GM18517 (cell line): ENCODE measurements around the gene USH2A.

ENCODE experiments used
- ATAC-seq: cut with Tn5 transposase; IDR thresholded peaks from one replicate; pipeline ENCODE4 v1.9.1; 2021; ENCODE audit warnings: mild to moderate bottlenecking, moderate library complexity; ENCODE audit not compliant: unreplicated experiment

USH2A gene

GRCh38 chr1:215744419-215744818 lies 678.8 kb downstream of the USH2A start:
- no peak for ATAC-seq

DNA sequence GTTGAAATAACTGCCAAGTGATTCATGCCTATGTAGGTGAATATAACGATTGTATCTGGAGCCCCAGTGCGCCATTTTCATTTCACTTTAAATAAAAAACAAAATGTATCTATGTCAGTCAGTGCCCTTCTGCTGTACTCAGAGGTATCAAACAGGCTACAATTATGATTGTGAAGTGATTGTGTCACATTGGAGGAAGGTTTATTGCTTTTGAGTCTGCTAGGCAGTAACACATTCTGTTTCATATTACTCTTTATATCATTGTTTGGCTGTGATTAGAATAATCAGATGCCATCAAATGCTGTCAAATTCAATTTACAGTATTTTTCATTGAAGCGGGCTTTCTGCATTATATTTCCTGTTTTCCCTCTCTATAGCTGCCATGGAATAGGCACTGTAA lies 684.2 kb downstream of the USH2A start:
- ATAC-seq: no peak

- no peak for ATAC-seq
Observed at GRCh38 chr1:215731699-215732098, 691.5 kb downstream of the USH2A start.

DNA sequence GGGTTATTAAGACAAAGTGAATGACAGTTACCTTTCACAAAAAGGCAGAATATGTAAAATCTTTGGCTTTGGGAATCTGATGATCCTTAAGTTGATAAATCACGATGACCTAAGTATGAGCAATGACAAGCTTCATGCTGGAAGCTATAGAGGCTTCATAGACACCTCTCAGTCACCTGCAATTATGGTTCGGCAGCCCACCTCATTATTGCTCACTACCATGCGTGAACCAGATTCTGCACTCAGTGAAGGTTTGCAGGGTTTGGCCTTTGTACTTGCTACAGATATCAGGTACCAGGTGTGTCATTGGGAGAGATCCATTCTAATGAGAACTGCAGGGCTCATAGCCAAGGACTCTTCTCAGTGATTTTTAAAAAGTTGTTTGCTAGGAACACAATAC lies 692.6 kb downstream of the USH2A start:
- ATAC-seq: no peak

DNA sequence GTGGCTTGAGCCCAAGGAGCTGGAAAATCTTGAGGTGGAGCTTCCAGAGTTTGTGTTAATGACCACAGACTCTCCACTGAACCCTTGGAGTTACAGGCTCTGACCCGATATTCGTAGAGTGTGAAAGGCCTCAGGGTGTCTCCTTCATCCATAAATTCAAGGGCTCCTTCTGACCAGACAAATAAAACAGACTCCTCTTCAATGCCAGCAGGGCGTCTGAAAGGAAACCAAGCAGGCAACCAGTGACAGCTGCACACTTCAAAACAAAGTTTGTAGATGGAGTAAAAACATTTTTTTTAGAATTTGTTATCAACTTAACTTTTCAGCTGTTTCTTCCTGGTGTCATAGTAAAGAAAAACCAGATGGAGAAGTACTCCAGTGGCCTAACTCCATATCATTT lies 695.1 kb downstream of the USH2A start:
- no peak for ATAC-seq

GRCh38 chr1:215720126-215720525 lies 703.1 kb downstream of the USH2A start:
- ATAC-seq: no peak

GRCh38 chr1:215719552-215719951 lies 703.7 kb downstream of the USH2A start:
- no peak for ATAC-seq

DNA sequence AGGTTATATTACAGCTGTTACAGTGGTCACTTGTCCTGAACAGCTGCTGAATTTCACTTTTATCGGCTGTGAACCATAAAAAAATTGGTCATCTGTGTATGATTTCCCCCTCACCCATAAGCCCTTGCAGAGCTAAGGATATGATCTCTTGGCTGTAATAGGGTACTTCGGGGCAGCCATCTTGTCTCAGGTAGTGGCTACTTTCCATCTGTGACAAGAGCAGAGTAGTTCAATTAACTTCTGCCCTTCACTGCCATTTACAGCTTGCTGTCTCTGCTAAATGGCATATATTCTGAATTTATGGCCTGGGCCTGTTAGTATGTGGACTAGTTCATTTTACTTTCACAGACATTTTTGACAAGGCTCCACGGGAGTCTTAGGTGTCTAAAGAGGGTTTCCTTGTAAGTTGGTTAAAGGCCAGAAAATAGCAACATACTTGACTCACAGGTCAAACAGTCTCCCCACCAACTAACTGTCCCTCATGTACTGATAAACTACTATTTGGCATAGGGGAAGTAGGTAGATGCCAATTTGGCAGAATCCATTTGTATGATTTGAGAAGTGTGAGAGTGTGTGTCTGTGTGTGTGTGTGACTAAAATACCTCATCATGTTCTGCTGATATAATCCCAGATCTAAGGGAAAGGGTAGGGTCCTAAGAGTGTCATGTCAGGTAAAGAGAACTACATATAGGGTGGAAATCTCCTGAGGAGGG lies 704.5 kb downstream of the USH2A start:
- ATAC-seq: no peak

- no peak for ATAC-seq
Observed at GRCh38 chr1:215717677-215718426, 705.4 kb downstream of the USH2A start.

GRCh38 chr1:215710899-215711225 lies 712.4 kb downstream of the USH2A start:
- no peak for ATAC-seq

DNA sequence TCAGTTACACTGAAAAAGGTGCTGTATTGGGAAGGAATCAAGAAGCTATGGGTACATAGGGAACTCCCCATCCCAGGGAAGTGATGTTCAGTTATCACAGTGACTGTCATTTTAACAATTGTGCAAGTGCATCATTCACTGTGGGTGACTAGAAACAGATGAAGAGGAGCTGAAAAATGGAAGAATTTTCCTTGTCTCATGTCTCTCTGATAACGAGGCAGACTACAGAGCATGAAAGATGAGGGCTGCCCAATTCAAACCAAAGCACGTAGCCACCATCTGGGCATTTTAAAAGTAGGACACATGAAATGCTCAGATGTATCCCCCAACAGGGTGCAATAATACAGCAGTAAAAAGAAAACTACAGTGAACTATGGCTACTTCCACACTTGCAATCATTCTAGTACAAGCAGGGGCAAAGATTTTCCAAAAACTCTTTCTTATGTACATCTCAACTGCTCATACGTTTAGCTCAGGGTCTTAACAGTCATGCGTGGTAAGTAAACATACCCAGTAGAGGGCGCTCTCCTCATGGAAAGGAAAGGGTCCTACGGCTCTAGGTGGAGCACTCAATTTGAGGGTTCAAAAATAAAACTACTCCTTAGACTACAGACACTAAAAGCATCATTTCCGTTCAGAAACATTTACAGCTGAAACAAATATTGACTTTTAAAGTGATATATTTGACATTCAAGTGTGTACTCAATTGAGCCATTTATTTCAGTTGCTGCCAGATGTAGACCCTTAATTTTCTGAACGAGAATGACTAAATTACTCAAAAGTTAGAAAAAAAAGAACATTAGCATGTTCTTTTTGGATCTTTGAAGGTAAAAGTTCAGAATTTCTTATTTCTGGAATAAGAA lies 713.0 kb downstream of the USH2A start:
- peak; percentile 80 for ATAC-seq

DNA sequence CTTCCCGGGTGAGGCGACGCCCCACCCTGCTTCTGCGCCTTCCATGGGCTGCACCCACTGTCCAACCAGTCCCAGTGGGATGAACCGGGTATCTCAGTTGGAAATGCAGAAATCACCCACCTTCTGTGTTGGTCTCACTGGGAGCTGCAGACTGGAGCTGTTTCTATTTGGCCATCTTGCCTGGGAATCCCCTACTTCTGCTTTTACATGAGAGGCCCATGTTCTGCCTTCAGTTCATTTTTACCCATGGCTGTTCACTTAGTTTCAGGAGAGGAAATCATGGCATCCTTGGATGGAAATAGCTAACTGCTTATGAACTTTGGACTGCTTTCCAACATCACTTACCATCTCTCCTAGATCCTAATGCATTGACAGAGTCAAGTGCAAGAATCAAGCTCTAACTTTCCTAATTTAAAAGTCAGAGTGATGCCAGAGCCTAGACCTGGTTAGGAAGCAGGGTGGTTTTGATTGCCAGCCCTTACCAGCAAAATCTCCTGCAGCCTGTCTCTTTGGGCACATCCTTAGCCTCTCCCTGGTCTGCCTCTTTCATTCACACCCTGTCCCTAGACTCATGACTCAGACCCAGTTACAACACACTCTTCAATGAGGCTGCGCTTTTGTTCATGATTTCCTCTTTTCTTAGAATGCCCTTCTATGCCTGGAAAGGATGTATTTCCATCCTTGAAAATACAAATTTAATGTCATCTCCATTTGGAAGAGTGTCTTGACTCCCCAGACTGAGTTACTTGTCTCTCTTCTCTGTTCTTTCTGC lies 719.0 kb downstream of the USH2A start:
- no peak for ATAC-seq

- ATAC-seq: no peak
Observed at GRCh38 chr1:215682232-215682631, 741.0 kb downstream of the USH2A start.

DNA sequence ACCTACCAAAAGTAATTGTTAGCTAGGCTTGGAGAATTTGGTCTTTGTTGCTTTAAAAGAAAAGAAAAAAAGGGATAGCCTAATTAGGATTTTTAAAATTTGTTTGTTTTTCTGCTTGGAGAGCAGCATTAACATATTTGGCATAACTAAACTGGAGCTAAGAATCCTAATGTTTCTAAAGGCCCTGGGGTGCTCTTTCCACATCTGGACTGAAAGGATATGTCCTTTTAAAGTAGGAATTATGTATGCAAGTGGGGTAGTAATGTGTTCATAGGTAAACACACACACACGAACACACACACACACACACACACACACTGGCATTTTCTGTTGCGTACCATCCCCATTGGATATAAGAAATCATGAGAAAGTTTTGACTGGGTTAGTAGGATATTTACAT lies 742.2 kb downstream of the USH2A start:
- ATAC-seq: no peak

GRCh38 chr1:215679231-215679630 lies 744.0 kb downstream of the USH2A start:
- ATAC-seq: no peak

DNA sequence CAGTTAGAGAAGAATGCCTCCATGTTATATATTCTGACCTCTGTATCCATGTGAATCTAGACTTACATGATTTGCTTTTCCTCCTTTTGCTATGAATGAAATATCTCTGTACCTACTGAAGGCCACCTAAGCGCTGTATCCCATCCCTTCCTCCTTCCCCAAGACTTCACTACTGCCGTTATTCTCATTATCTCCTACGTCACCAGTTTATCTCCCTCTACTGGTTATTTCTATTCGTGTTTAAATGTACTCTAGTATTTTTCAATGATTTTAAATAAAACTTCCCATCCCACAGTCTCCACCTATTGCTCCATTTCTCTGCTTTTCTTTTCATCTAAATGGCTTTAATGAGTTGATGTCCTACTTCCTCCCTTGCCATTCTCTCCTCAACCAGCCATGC lies 746.1 kb downstream of the USH2A start:
- ATAC-seq: no peak

GRCh38 chr1:215673943-215674342 lies 749.3 kb downstream of the USH2A start:
- ATAC-seq: no peak

- ATAC-seq: no peak
Observed at GRCh38 chr1:215672482-215672881, 750.8 kb downstream of the USH2A start.

GRCh38 chr1:215669806-215670491 lies 753.3 kb downstream of the USH2A start:
- ATAC-seq: no peak

DNA sequence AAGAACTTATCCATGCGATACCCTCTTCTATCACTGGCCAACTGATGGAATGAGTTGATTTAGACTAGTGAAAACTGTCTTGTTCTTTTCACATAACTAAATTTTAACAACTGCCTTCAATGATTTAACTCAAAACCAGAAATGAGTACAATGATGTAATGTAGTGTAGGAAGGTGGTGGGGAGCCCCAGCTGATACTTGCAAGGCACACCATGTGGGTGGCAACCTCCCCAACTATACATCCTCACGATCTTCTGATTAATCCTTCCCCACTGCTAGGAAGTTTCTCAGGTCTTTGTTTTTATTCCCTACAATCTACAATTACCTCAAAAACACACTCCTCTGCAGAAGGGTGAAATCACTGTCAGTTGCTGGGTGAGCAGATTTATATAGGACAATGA lies 755.5 kb downstream of the USH2A start:
- no peak for ATAC-seq
